ENCODE measurements around the gene GAB2. TPM values are rescaled to one million over a fixed set of nuclear protein-coding genes. Genes with fewer than 3 reads are reported as not detected.

Gene GAB2
- total RNA-seq, 1 donor from 2014 or later: 27.0 TPM

GRCh38 chr11:78400702-78401101 lies 16.9 kb downstream of the GAB2 start:
- DNase-seq (ENCODE audit: low spot score): peak; percentile 54

- peak; percentile 7 for DNase-seq (ENCODE audit: low spot score)
These were observed 17.5 kb downstream of the GAB2 start for GRCh38 chr11:78400116-78400515.

- no peak for DNase-seq (ENCODE audit: low spot score)
These were observed 18.5 kb downstream of the GAB2 start for GRCh38 chr11:78399136-78399535.

GRCh38 chr11:78398715-78399114 lies 18.9 kb downstream of the GAB2 start:
- DNase-seq (ENCODE audit: low spot score): no peak

GRCh38 chr11:78397398-78397797 lies 20.2 kb downstream of the GAB2 start:
- DNase-seq (ENCODE audit: low spot score): no peak

- no peak for DNase-seq (ENCODE audit: low spot score)
These were observed 22.0 kb downstream of the GAB2 start for GRCh38 chr11:78395597-78395996.

- DNase-seq (ENCODE audit: low spot score): no peak
These were observed 24.8 kb downstream of the GAB2 start for GRCh38 chr11:78392854-78393253.

GRCh38 chr11:78391424-78391823 lies 26.2 kb downstream of the GAB2 start:
- DNase-seq (ENCODE audit: low spot score): no peak

- no peak for DNase-seq (ENCODE audit: low spot score)
These were observed 26.8 kb downstream of the GAB2 start for GRCh38 chr11:78390809-78391208.

GRCh38 chr11:78386215-78386941 lies 31.2 kb downstream of the GAB2 start:
- DNase-seq (ENCODE audit: low spot score): no peak

GRCh38 chr11:78385205-78385604 lies 32.4 kb downstream of the GAB2 start:
- DNase-seq (ENCODE audit: low spot score): no peak

- DNase-seq (ENCODE audit: low spot score): no peak
These were observed 33.4 kb downstream of the GAB2 start for GRCh38 chr11:78384231-78384630.

- DNase-seq (ENCODE audit: low spot score): peak; percentile 31
These were observed 35.8 kb downstream of the GAB2 start for GRCh38 chr11:78381865-78382264.

GRCh38 chr11:78380615-78381051 lies 37.0 kb downstream of the GAB2 start:
- DNase-seq (ENCODE audit: low spot score): peak; percentile 54

- no peak for DNase-seq (ENCODE audit: low spot score)
These were observed 38.5 kb downstream of the GAB2 start for GRCh38 chr11:78379039-78379670.

GRCh38 chr11:78377625-78378418 lies 39.8 kb downstream of the GAB2 start:
- no peak for DNase-seq (ENCODE audit: low spot score)

GRCh38 chr11:78376858-78377257 lies 40.8 kb downstream of the GAB2 start:
- DNase-seq (ENCODE audit: low spot score): no peak

- DNase-seq (ENCODE audit: low spot score): no peak
These were observed 42.7 kb downstream of the GAB2 start for GRCh38 chr11:78374917-78375316.

GRCh38 chr11:78373689-78374088 lies 43.9 kb downstream of the GAB2 start:
- no peak for DNase-seq (ENCODE audit: low spot score)

- no peak for DNase-seq (ENCODE audit: low spot score)
These were observed 45.4 kb downstream of the GAB2 start for GRCh38 chr11:78372114-78372768.

- DNase-seq (ENCODE audit: low spot score): no peak
These were observed 46.3 kb downstream of the GAB2 start for GRCh38 chr11:78371221-78371891.
